HG02678 (cell line): ENCODE data around the gene SNRPD3.
"Not testable (repeated sequence)": the region's sequence is repeated elsewhere in the genome, so short reads cannot be mapped to it uniquely, and the experiment has no call there.

Source experiments
- ATAC-seq: cut with Tn5 transposase; IDR thresholded peaks from one replicate; pipeline ENCODE4 v1.9.1; 2021; ENCODE audit warnings: mild to moderate bottlenecking, moderate library complexity; ENCODE audit not compliant: unreplicated experiment

Gene SNRPD3

GRCh38 chr22:24530968-24531367 is 24.8 kb upstream of the SNRPD3 start:
- not testable (repeated sequence) for ATAC-seq

GRCh38 chr22:24532075-24532474 is 23.7 kb upstream of the SNRPD3 start:
- no peak for ATAC-seq

GRCh38 chr22:24535348-24535747 is 20.5 kb upstream of the SNRPD3 start:
- no peak for ATAC-seq

DNA sequence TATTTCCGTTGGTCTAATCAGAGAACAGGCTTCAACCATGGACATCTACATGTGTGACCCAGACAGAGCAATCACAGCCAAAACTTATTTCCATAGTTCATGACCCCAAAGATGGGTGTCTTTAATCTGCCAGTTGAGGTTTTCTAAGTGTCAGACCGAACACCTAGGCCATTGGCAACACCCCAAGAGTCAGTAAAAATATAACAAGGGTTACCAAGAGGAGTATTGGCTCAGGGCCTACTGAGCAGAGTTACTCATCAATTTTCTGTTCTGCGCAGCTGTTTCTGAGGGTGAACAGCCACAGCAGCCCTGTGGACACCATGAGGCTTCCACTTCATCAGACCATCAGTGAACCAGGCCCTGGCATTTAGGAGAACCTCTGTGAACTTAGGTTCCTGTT is 19.7 kb upstream of the SNRPD3 start:
- ATAC-seq = no peak

GRCh38 chr22:24540470-24540869 is 15.3 kb upstream of the SNRPD3 start:
- ATAC-seq = no peak

GRCh38 chr22:24541681-24542515 is 13.9 kb upstream of the SNRPD3 start:
- no peak for ATAC-seq

DNA sequence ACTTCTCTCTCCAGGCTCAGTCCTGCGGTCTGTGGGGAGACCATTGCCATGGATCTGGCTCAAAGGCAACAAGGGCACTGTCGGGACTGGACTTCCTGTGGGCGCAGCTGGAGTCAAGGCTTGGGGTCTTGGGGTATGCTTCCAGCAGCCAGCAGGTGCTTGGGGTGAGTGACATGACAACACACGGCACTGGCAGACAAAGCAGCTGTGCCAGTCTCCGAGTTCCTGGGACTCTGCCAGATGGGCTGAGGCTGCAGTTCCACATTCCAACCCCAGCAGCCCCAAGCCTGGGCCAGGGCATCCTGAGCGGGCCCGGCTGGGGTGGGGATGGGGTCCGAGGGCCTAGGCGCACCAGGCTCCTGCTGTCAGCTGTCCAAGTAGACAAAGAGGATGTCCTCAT is 13.2 kb upstream of the SNRPD3 start:
- no peak for ATAC-seq

GRCh38 chr22:24543185-24543601 is 12.6 kb upstream of the SNRPD3 start:
- no peak for ATAC-seq

DNA sequence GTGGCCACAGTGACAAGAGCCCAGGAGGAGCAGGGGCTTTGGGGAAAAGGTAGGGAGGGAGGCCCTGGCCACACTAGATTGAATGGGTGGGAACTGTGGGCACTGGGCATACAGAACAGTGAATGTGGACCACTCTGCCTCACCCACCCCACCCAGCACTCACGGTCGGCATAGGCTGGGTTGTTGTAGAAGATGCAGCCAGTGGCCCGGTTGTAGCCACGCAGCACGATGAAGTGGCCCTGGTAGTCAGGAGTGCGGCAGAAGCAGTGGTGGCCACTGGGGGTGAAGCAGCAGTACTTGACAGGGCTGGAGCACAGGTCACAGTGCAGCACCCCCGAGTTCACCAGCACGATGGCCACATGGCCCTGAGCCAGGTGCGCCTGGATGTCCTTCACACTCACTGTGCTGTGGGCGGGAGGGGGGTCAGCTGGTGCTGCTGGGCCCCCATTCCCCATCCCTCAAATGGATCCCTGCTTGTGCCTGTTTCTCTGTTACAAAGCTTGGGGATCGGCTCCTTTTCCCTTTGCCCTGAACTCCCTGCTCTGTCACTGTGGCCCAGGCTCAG is 12.0 kb upstream of the SNRPD3 start:
- no peak for ATAC-seq

GRCh38 chr22:24548812-24549211 is 7.0 kb upstream of the SNRPD3 start:
- no peak for ATAC-seq

DNA sequence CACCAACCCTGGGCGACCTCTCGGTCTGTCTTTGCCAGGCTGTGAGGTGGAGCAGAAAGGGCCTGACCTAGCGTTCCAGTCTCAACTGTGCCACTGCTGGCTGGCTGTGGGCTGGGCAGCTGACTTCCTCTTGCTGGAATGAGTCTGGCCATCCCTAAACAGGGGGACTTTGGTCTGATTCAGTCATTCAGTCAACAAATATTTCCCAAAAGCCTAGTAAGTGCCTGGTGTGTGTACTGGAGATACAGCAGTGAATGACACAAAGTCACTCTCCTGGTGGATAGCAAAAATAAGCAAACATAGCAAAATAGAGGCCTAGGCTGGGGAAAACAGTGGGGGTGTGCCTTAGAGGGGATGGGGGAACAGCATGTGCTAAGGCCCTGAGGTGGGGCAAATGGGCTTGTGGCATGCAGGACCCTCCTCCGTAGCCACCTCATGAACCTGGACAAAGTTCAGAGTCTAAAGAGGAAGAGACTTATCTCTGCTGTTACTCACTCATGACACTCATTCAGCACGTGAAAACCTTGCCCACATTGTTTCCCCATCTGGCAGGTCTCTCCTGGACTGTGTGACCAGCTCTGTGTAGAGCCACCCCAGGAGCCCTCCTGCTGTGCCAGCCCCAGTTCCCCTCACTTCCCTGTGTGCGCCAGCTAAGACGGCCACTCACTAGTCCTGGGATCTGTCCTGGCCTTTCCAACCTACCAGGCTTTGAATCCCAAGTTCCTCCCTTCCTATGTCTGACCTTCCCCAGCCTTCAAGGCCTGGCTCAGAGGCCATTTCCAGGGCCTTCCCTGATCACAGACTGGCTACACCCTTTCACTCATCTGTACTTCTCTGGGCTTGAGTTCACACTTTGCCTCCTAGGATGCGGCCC is 5.5 kb upstream of the SNRPD3 start:
- no peak for ATAC-seq

DNA sequence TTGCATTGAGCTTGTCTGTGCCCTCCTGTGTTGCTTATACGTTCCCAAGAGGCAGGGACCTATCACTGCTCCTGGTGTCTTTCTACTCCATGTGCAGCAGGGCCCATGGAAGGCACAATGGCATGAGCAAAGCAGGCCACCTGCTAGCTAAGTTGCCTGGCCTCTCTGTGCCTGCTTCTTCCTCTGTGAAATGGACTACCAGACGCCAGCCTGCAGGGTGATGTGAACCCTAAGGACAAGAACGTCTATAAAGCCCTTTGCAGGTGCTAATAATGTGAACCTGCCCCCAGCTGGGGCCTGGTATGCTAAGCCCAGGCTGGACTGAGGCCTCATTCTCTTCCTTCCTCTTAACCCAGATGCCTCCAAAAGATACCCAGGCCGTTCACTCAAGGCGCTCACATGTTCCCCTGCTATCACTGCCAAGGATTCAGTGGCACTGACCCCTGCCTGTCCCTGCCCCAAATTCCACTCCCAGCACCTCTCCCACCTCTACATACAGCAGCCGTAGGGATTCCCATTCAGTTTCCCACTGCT is 4.8 kb upstream of the SNRPD3 start:
- no peak for ATAC-seq

- ATAC-seq = not testable (repeated sequence)
These were observed 3.1 kb upstream of the SNRPD3 start for GRCh38 chr22:24552503-24553286.

GRCh38 chr22:24553597-24554312 is 2.0 kb upstream of the SNRPD3 start:
- ATAC-seq = no peak

GRCh38 chr22:24554313-24555164 is 1.3 kb upstream of the SNRPD3 start, which contains the start of gene GUCD1:
TSS of gene GUCD1 (minus strand) at chr22:24555138. CDS start at chr22:24554991, 147 bp downstream.
- no peak for ATAC-seq

DNA sequence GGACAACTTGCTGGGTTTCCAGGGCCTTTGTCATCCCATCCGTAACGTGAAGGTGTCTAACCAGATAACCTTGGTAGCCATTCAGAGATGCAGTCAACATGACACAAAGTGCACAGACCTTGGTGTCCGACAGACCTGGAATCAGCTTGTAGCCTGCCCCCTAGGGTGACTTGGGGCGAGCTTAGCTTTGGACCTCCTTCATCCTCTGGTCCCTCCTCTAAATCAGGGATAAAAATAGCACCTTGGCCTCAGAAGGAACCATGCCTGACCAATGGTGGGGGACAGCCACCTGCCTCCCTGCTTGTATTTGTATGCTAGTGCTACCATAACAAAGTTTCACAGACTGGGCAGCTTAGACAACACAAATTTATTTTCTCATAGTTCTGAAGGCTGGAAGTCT is 3.7 kb downstream of the SNRPD3 start:
- ATAC-seq = no peak

GRCh38 chr22:24563246-24563645 is 7.4 kb downstream of the SNRPD3 start:
- no peak for ATAC-seq

- no peak for ATAC-seq
These were observed 8.7 kb downstream of the SNRPD3 start for GRCh38 chr22:24564376-24565058.
